Pons (tissue), 1 donor: ENCODE measurements around the gene PSME4.

Source experiments
- DNase-seq: peaks from one replicate; pipeline ENCODE4 v3.0.0-alpha.2; 2016; ENCODE audit warnings: low spot score

PSME4 gene

GRCh38 chr2:53970724-53971602, at the start of gene PSME4:
TSS of gene PSME4 (minus strand) at chr2:53970993. CDS start at chr2:53970784, 209 bp downstream.
- DNase-seq, result peak; percentile 77

GRCh38 chr2:54015798-54016699, 45.3 kb upstream of the PSME4 start:
- no peak for DNase-seq

GRCh38 chr2:54013996-54014395, 43.2 kb upstream of the PSME4 start:
- DNase-seq, result no peak

- no peak for DNase-seq
These were observed 41.8 kb upstream of the PSME4 start for GRCh38 chr2:54012538-54013141.

- DNase-seq, result peak; percentile 74
These were observed 38.8 kb upstream of the PSME4 start for GRCh38 chr2:54009549-54009948.

GRCh38 chr2:54008439-54008838, 37.6 kb upstream of the PSME4 start:
- no peak for DNase-seq

GRCh38 chr2:54000524-54000923, 29.7 kb upstream of the PSME4 start:
- DNase-seq, result no peak

GRCh38 chr2:54000122-54000521, 29.3 kb upstream of the PSME4 start:
- no peak for DNase-seq

GRCh38 chr2:53998834-53999233, 28.0 kb upstream of the PSME4 start:
- no peak for DNase-seq

GRCh38 chr2:53994818-53995808, 24.3 kb upstream of the PSME4 start:
- DNase-seq, result no peak

- DNase-seq, result no peak
These were observed 21.2 kb upstream of the PSME4 start for GRCh38 chr2:53991948-53992347.

GRCh38 chr2:53989210-53989862, 18.5 kb upstream of the PSME4 start:
- no peak for DNase-seq

GRCh38 chr2:53987336-53987921, 16.6 kb upstream of the PSME4 start:
- DNase-seq, result no peak

GRCh38 chr2:53985646-53986045, 14.9 kb upstream of the PSME4 start:
- no peak for DNase-seq

- peak; percentile 52 for DNase-seq
These were observed 647 bp downstream of the PSME4 start for GRCh38 chr2:53969968-53970723.

GRCh38 chr2:53969285-53969967, 1.4 kb downstream of the PSME4 start:
- peak; percentile 67 for DNase-seq

- DNase-seq, result no peak
These were observed 5.7 kb downstream of the PSME4 start for GRCh38 chr2:53964987-53965687.

- DNase-seq, result no peak
These were observed 6.4 kb downstream of the PSME4 start for GRCh38 chr2:53964257-53964952.
